IPS-11a (cell line): ENCODE measurements around the gene MKS1.

Source experiments
- H3K4me3 ChIP-seq: one replicate; pipeline ENCODE4 v1.5.1; 2013; ENCODE audit warnings: low read depth, low read length, control low read depth

MKS1 gene

GRCh38 chr17:58166682-58167081 lies 52.4 kb downstream of the MKS1 start, which contains the start of gene OR4D2:
Gene OR4D2, plus strand, starts transcription at chr17:58166982. Its CDS starts 2,674 bp downstream, at chr17:58169656.
- H3K4me3 ChIP-seq: no peak within 1 kb of the TSS

- H3K4me3 ChIP-seq: no peak overlapping the region
Measured at GRCh38 chr17:58165981-58166380, 53.1 kb downstream of the MKS1 start.

DNA sequence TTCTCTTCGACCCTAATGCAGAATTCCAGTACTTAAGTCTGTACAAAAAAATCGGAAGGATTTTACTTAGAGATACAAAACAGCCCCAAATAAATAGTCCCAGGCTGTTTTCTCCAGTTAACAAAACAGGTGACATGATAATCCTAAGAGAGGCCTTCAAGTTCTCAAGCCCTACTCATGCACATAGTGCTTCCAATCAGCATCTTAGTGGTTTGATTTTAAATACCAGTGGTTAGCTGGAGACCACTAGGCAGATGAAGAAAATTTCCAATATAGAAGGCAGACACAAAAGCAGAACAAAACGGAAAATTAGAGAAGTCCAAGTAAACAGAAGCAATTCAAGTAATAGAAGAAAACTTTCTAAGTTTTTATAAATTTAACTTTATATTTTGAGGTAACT lies 57.5 kb downstream of the MKS1 start:
- H3K4me3 ChIP-seq: no peak overlapping the region

DNA sequence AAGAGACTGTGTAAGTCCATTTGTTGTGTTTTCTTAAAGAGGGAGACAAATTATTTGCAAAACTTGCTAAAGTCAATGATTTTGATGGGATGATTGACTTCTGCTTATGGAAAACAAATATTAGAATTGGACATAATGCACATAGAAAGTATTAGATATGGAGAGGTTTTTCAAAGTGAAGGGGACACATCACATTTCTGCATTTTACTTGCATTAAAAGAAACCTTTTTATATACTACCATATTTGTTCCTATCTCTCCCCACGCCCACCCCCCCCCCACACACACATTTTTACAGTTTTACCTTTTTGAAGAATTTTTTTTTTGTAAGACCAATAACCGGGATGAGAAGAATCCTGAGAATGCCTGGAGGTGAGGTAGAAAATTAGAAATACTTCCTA lies 60.9 kb downstream of the MKS1 start:
- no peak overlapping the region for H3K4me3 ChIP-seq

GRCh38 chr17:58156839-58157803 lies 61.9 kb downstream of the MKS1 start:
- peak overlapping the region; percentile 58 for H3K4me3 ChIP-seq
